Measurements from ENCODE around the gene ARHGEF39. TPM values are rescaled to one million over a fixed set of nuclear protein-coding genes. Genes with fewer than 3 reads are reported as not detected.

The ARHGEF39 gene
- total RNA-seq, 5 donors from 2014 or later (not counting 1 experiment from before 2014, with no cell fraction given) = 0.12 to 1.3 (median 0.57) TPM

- ChIA-PET CTCF (interaction anchor here (0.6 to 4.7 kb wide), 28 partner anchors 8 to 1389 kb away, joined by 3 to 50 read pairs (median 5); partner anchors contain the start of genes ARHGEF39 (in 1 of the 2), CCDC107 (in 1 of the 2), GBA2 (in 1 of the 2) and RGP1 (in 1 of the 2)), POLR2A (no interaction called here)
- H3K9me3 ChIP-seq = no peaks in the 10 kb centered on the region
- Mint-ChIP-seq H3K4me3 (no peak overlapping the region), H3K4me1 (peaks cover 20 to 22% (median 21%) of the 10 kb centered on the region in 3 donors), H3K36me3 (peaks cover 23% of the 10 kb centered on the region), H3K9me3 (no peaks in the 10 kb centered on the region), H3K27me3 (no peaks in the 10 kb centered on the region), H3K27ac (no peak overlapping the region)
- peaks cover 36 to 46% of the 10 kb centered on the region in 2 donors for H3K36me3 ChIP-seq (ENCODE audit: control insufficient read depth in 2 of 2, extremely low read depth in 1 of 2, insufficient read depth in 1 of 2, low read length in 1 of 2)
- no peak overlapping the region for H3K27ac ChIP-seq (ENCODE audit: low read length)
- H3K4me1 ChIP-seq (ENCODE audit: control insufficient read depth in 1 of 2, extremely low read depth in 1 of 2, insufficient read depth in 2 of 2, low read length in 2 of 2) = peaks cover 2 to 15% of the 10 kb centered on the region in 2 experiments
- no peak for DNase-seq
- 100% methylated on average over 1 of the region's 3 CpGs for WGBS (ENCODE audit: insufficient coverage)
- H3K27me3 ChIP-seq (replicated peaks in 1 of 2; ENCODE audit: control insufficient read depth in 2 of 2, extremely low read depth in 1 of 2, insufficient read depth in 2 of 2, low read length in 1 of 2) = no peaks in the 10 kb centered on the region
- ATAC-seq (replicated peaks in 1 of 4) = peak in 2 of 4 experiments; percentile 7 to 13
- no peak overlapping the region for H3K4me3 ChIP-seq (ENCODE audit: control insufficient read depth in 1 of 2, extremely low read depth in 1 of 2, low read length in 1 of 2)
These were observed 31.0 kb upstream of the ARHGEF39 start for GRCh38 chr9:35695943-35696401.

- H3K36me3 ChIP-seq (ENCODE audit: control insufficient read depth in 2 of 2, extremely low read depth in 1 of 2, insufficient read depth in 1 of 2, low read length in 1 of 2) = peaks cover 4 to 5% of the 10 kb centered on the region in 2 donors
- peak overlapping the region; percentile 63 to 84 for H3K27ac Mint-ChIP-seq
- no peaks in the 10 kb centered on the region for H3K9me3 Mint-ChIP-seq
- no peak for ATAC-seq (replicated peaks in 1 of 4)
- 96% methylated on average over 3 of the region's 13 CpGs for WGBS (ENCODE audit: insufficient coverage)
- POLR2A ChIA-PET = no interaction called here
- no peak overlapping the region for H3K27ac ChIP-seq (ENCODE audit: low read length)
- H3K4me1 ChIP-seq (ENCODE audit: control insufficient read depth in 1 of 2, extremely low read depth in 1 of 2, insufficient read depth in 2 of 2, low read length in 2 of 2) = peaks cover 2 to 33% of the 10 kb centered on the region in 2 experiments
- no peaks in the 10 kb centered on the region for H3K27me3 Mint-ChIP-seq
- H3K4me3 ChIP-seq (ENCODE audit: control insufficient read depth in 1 of 2, extremely low read depth in 1 of 2, low read length in 1 of 2) = no peak overlapping the region
- no peak for DNase-seq
- H3K4me3 Mint-ChIP-seq = peak overlapping the region; percentile 82 to 87 (median 83)
- H3K36me3 Mint-ChIP-seq = peaks cover 6% of the 10 kb centered on the region
- peaks cover 30 to 34% (median 34%) of the 10 kb centered on the region in 3 donors for H3K4me1 Mint-ChIP-seq
- CTCF ChIA-PET = interaction anchor here (0.6 to 0.7 kb wide), 2 partner anchors 26 to 33 kb away, joined by 3 read pairs; no protein-coding TSS in a partner anchor
- no peaks in the 10 kb centered on the region for H3K9me3 ChIP-seq
- H3K27me3 ChIP-seq (replicated peaks in 1 of 2; ENCODE audit: control insufficient read depth in 2 of 2, extremely low read depth in 1 of 2, insufficient read depth in 2 of 2, low read length in 1 of 2) = no peaks in the 10 kb centered on the region
These were observed 26.8 kb upstream of the ARHGEF39 start for GRCh38 chr9:35691757-35692301.

- Histone ChIP-seq H3K27me3 (replicated peaks in 1 of 2; ENCODE audit: control insufficient read depth in 2 of 2, extremely low read depth in 1 of 2, insufficient read depth in 2 of 2, low read length in 1 of 2) (no peaks in the 10 kb centered on the region), H3K4me1 (ENCODE audit: control insufficient read depth in 1 of 2, extremely low read depth in 1 of 2, insufficient read depth in 2 of 2, low read length in 2 of 2) (peaks cover 2 to 27% of the 10 kb centered on the region in 2 experiments), H3K27ac (ENCODE audit: low read length) (peak overlapping the region; percentile 48), H3K9me3 (no peaks in the 10 kb centered on the region), H3K4me3 (ENCODE audit: control insufficient read depth in 1 of 2, extremely low read depth in 1 of 2, low read length in 1 of 2) (peak overlapping the region; percentile 61 to 74), H3K36me3 (ENCODE audit: control insufficient read depth in 2 of 2, extremely low read depth in 1 of 2, insufficient read depth in 1 of 2, low read length in 1 of 2) (peaks cover 0 to 3% of the 10 kb centered on the region in 2 donors)
- Mint-ChIP-seq H3K27ac (peak overlapping the region; percentile 80 to 84), H3K27me3 (no peaks in the 10 kb centered on the region), H3K36me3 (peaks cover under 1% of the 10 kb centered on the region), H3K4me1 (peaks cover 25 to 29% (median 28%) of the 10 kb centered on the region in 3 donors), H3K4me3 (peak overlapping the region; percentile 82 to 87 (median 83)), H3K9me3 (no peaks in the 10 kb centered on the region)
- CTCF ChIA-PET = no interaction called here
- WGBS (ENCODE audit: insufficient coverage) = 59% methylated on average over 10 of the region's 10 CpGs
- no peak for DNase-seq
- POLR2A ChIA-PET = interaction anchor here in 1 of 2 donors (0.6 kb wide), 1 partner anchor 87 kb away, joined by 4 read pairs; no protein-coding TSS in a partner anchor
- ATAC-seq (replicated peaks in 1 of 4) = no peak
These were observed 26.3 kb upstream of the ARHGEF39 start for GRCh38 chr9:35691334-35691650.

- Histone ChIP-seq H3K4me1 (ENCODE audit: control insufficient read depth in 1 of 2, extremely low read depth in 1 of 2, insufficient read depth in 2 of 2, low read length in 2 of 2) (peaks cover 2 to 26% of the 10 kb centered on the region in 2 experiments), H3K9me3 (no peaks in the 10 kb centered on the region), H3K27me3 (replicated peaks in 1 of 2; ENCODE audit: control insufficient read depth in 2 of 2, extremely low read depth in 1 of 2, insufficient read depth in 2 of 2, low read length in 1 of 2) (no peaks in the 10 kb centered on the region), H3K27ac (ENCODE audit: low read length) (peak overlapping the region; percentile 48), H3K36me3 (ENCODE audit: control insufficient read depth in 2 of 2, extremely low read depth in 1 of 2, insufficient read depth in 1 of 2, low read length in 1 of 2) (peaks cover 0 to 2% of the 10 kb centered on the region in 2 donors), H3K4me3 (ENCODE audit: control insufficient read depth in 1 of 2, extremely low read depth in 1 of 2, low read length in 1 of 2) (peak overlapping the region; percentile 61 to 74)
- Mint-ChIP-seq H3K36me3 (no peaks in the 10 kb centered on the region), H3K4me3 (peak overlapping the region; percentile 82 to 87 (median 83)), H3K27me3 (no peaks in the 10 kb centered on the region), H3K4me1 (peaks cover 23 to 28% (median 27%) of the 10 kb centered on the region in 3 donors), H3K9me3 (no peaks in the 10 kb centered on the region), H3K27ac (peak overlapping the region; percentile 80 to 84)
- POLR2A ChIA-PET = interaction anchor here in 1 of 2 donors (0.6 to 0.7 kb wide), 2 partner anchors 43 to 86 kb away, joined by 3 to 4 read pairs; no protein-coding TSS in a partner anchor
- CTCF ChIA-PET = interaction anchor here in 1 of 2 donors (0.6 to 1.3 kb wide), 3 partner anchors 33 to 51 kb away, joined by 3 read pairs; partner anchors contain the start of genes CCDC107 and RMRP
- under 1% methylated on average over 38 of the region's 61 CpGs for WGBS (ENCODE audit: insufficient coverage)
- ATAC-seq (replicated peaks in 1 of 4) (peak; percentile 65 to 73 (median 66)), DNase-seq (peak in 17 of 35 experiments; percentile 4 to 45 (median 16))
These were observed 25.8 kb upstream of the ARHGEF39 start for GRCh38 chr9:35690614-35691333.

- Histone ChIP-seq H3K36me3 (ENCODE audit: control insufficient read depth in 2 of 2, extremely low read depth in 1 of 2, insufficient read depth in 1 of 2, low read length in 1 of 2) (no peaks in the 10 kb centered on the region), H3K27me3 (replicated peaks in 1 of 2; ENCODE audit: control insufficient read depth in 2 of 2, extremely low read depth in 1 of 2, insufficient read depth in 2 of 2, low read length in 1 of 2) (no peaks in the 10 kb centered on the region), H3K4me1 (ENCODE audit: control insufficient read depth in 1 of 2, extremely low read depth in 1 of 2, insufficient read depth in 2 of 2, low read length in 2 of 2) (peaks cover 2 to 26% of the 10 kb centered on the region in 2 experiments), H3K9me3 (no peaks in the 10 kb centered on the region), H3K4me3 (ENCODE audit: control insufficient read depth in 1 of 2, extremely low read depth in 1 of 2, low read length in 1 of 2) (peak overlapping the region; percentile 49 to 74), H3K27ac (ENCODE audit: low read length) (no peak overlapping the region)
- H3K4me1 Mint-ChIP-seq = peaks cover 23 to 28% (median 27%) of the 10 kb centered on the region in 3 donors
- no peaks in the 10 kb centered on the region for H3K36me3 Mint-ChIP-seq
- DNase-seq (peak in 2 of 35 experiments; percentile 7 to 22), ATAC-seq (replicated peaks in 1 of 4) (peak in 1 of 4 experiments; percentile 18)
- H3K27ac Mint-ChIP-seq = no peak overlapping the region
- peak overlapping the region; percentile 78 to 87 (median 82) for H3K4me3 Mint-ChIP-seq
- POLR2A ChIA-PET = no interaction called here
- 6% methylated on average over 17 of the region's 21 CpGs for WGBS (ENCODE audit: insufficient coverage)
- no peaks in the 10 kb centered on the region for H3K9me3 Mint-ChIP-seq
- CTCF ChIA-PET = interaction anchor here in 1 of 2 donors (0.6 to 1.3 kb wide), 4 partner anchors 12 to 51 kb away, joined by 3 read pairs; partner anchors contain the start of genes CCDC107 and RMRP
- no peaks in the 10 kb centered on the region for H3K27me3 Mint-ChIP-seq
These were observed 25.3 kb upstream of the ARHGEF39 start for GRCh38 chr9:35690294-35690613.

Data from T-cell (primary cell).